CD1c-positive myeloid dendritic cell (primary cell): ENCODE measurements around the gene PRORP.
A peak's percentile ranks its signal among the peaks of the same experiment; 100 is the strongest.
"Not testable (repeated sequence)": the region's sequence is repeated elsewhere in the genome, so short reads cannot be mapped to it uniquely, and the experiment has no call there.

Experiments used
- DNase-seq: peaks from one replicate; pipeline ENCODE4 v3.0.0-alpha.2; 2016; ENCODE audit errors: extremely low spot score

Gene PRORP

GRCh38 chr14:35121887-35122695 is at the start of gene PRORP, which contains the start of gene PPP2R3C:
Gene PRORP, plus strand, starts transcription at chr14:35122552. Its CDS starts 694 bp downstream, at chr14:35123246.
Gene PPP2R3C, minus strand, starts transcription at chr14:35121990. Its CDS starts 31 bp downstream, at chr14:35121959.
- peak; percentile 95 for DNase-seq

GRCh38 chr14:35073486-35073885 is 48.9 kb upstream of the PRORP start:
- DNase-seq = no peak

DNA sequence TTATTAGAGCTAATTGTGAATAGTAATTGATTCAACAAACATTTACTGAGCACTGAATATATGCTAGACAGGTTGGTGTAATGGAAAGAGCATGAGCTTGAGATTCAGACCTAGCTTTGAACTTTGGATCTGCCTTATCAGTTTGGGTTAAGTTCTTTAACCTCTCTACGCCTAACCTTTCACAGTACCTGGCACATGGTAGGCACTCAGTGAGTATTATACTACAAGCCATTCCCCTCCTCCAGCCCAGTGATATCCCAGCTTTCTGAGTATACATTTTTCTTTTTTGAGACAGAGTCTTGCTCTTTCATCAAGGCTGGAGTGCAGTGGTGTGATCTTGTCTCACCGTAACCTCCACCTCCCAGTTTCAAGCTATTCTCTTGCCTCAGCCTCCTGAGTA is 44.3 kb upstream of the PRORP start:
- DNase-seq = no peak

- no peak for DNase-seq
Measured at GRCh38 chr14:35079742-35080141, 42.6 kb upstream of the PRORP start.

GRCh38 chr14:35083530-35084150 is 38.7 kb upstream of the PRORP start:
- no peak for DNase-seq

DNA sequence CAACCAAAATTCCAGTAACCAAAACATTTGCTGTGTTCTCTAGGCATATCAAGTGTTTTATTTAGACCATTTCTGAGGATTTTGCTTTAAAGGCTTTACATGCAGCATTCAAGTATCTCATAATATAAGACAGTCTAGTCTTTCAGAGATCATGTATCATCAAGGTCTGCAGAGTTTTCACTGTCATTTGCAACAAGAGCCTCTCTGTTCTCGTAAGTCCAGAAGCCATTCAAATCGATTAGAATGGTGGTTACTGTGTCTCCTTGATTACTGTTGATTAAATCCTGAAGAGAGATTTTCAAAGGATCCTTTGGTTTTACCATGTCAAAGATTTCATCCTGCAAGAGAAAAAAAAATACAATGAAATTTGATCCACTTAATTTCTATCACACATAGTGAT is 36.9 kb upstream of the PRORP start:
- DNase-seq = no peak

GRCh38 chr14:35088514-35088913 is 33.8 kb upstream of the PRORP start:
- DNase-seq = no peak

DNA sequence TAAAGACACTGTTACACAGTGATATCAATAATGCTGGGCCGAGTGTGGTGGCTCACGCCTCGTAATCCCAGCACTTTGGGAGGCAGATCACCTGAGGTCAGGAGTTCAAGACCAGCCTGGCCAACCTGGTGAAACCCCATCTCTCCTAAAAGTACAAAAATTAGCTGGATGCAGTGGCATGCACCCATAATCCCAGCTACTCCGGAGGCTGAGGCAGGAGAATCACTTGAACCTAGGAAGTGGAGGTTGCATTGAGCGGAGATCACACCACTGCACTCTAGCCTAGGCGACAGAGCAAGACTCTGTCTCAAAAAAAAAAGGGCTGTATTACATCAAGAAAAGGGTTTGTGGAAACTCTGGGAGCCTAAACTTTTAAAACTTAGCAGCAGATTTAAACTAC is 27.7 kb upstream of the PRORP start:
- DNase-seq = not testable (repeated sequence)

GRCh38 chr14:35107866-35108265 is 14.5 kb upstream of the PRORP start:
- DNase-seq = no peak

DNA sequence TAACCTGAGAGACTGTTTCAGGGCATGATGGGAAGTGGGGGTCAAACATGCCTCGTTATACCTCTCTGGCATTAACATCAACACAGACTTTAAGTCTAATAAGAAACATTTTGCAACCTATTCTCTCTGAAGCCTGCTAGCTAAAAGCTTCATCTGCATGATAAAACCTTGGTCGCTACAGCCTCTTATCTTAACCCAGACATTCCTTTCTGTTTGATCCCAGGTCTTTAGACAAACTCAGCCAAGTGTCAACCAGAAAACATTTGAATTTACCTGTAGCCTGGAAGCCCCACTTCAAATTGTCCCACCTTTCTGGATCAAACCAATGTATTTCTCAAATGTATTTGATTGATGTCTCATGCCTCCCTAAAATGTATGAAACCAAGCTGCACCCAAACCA is 9.7 kb upstream of the PRORP start:
- no peak for DNase-seq

DNA sequence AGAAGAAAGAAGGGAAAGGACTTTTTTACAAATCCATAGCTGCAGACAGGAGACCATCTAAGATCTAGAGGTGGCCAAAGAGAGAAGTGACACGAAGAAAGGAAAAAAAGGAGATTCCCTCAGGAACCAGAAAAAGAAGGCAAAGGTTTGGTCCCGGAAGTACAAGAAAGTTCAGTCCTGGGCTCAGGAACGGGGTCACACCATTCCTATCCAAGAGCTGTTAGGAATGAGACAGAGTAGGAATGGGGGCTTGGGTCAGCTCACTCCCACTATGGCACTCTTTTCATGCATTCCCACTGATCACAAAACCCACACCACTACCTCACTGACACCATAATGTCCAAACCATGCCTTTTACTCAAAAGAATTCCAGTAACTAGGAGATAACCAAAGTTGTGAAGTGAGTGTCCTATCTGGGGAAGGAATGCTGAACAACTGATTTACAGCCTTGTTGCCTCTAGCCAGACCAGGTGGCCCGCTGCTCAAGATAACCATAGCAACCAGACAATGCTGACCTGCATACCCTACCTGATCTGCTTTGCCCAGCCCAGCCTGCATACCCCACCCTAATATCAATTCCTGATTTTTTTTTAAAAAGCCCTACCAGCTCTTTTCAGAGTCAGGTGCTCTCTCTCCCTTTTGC is 8.9 kb upstream of the PRORP start:
- no peak for DNase-seq

GRCh38 chr14:35114036-35114435 is 8.3 kb upstream of the PRORP start:
- no peak for DNase-seq

DNA sequence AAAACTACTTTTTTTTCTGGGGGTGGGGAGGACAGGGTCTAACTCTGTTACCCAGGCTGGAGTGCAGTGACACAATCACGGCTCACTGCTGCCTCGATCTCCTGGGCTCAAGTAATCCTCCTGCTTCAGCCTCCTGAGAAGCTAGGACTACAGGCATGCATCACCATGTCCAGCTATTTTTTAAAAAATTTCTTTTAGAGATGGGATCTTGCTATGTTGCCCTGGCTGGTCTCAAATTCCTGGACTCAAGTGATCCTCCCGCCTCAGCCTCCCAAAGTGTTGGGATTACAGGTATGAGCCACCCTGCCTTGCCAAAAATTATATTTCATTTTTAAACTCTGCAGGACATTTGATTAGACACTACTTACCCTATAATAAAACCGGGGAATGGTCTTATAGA is 6.1 kb upstream of the PRORP start:
- DNase-seq = no peak

DNA sequence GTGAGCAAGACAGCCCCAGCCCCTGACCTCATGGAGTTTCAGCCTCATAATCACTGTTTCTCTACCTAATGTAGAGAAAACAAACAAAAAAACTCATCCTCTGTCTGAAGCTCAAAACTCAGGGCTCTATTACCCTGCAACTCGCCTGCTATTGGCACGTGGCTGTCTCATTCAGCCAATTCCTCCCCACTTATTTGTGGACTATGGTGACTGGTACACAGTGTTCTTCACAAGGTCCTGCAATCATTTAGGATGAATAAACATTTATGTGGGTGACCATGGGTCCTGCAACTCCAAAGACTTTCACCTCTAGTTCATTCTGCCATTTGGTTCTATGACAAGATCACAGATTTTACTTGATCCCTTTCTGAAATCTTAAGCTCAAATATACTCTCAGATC is 5.2 kb upstream of the PRORP start:
- no peak for DNase-seq

- peak; percentile 18 for DNase-seq
Measured at GRCh38 chr14:35121026-35121886, 1.1 kb upstream of the PRORP start.

GRCh38 chr14:35122696-35123387 is 490 bp downstream of the PRORP start:
- no peak for DNase-seq

GRCh38 chr14:35123388-35123703 is 994 bp downstream of the PRORP start:
- DNase-seq = no peak

DNA sequence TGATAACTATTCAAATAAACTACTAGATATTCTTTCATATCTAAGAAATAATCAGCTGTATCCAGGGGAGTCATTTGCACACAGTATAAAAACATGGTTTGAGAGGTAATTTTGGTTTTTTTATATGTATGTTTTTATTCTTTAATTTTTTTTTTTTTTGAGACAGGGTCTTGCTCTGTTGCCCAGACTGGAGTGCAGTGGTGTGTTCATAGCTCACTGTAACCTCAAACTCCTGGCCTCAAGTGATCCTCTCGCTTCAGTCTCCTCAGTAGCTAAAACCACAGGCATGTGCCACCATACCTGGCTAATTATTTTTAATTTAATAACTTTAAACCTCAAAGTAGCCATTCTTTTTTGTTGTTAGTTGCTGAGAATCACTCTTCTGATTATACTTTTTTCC is 1.8 kb downstream of the PRORP start:
- no peak for DNase-seq

DNA sequence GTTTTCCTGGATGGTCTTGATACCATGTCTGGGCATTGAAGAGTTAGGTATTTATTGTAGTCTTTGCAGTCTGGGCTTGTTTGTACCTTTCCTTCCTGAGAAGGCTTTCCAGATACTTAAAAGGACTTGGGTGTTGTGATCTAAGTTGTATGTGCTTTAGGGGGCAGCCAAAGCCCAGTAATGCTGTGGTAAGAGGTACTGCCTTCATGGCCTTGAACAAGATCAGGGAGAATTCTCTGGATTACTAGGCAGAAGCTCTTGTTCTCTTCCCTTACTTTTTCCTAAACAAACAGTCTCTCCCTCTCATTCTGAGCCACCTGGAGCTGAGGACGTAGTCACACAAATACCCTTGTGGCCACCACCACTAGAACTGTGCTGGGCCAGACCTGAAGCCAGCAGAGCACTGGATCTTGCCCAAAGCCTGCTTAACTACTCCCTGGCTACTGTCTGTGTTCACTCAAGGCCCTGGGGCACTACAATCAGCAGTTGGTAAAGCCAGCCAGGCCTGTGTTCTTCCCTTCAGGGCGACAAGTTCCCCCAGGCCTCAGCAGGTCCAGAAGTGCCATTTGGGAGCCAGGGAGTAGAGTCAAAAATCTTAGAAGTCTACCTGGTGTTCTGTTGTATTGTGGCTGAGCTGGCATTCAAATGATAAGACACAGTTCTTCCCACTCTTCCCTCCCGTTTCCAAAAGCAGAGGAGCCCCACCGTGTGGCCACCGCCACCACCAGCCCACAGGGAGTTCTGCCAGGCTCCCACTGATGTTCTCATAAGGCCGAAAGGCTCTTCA is 11.4 kb downstream of the PRORP start:
- DNase-seq = no peak

- DNase-seq = no peak
Measured at GRCh38 chr14:35134329-35135123, 12.2 kb downstream of the PRORP start.
